SK-N-SH (cell line): ENCODE results near the gene PCDHGA5.

Source experiments
- EP300 ChIP-seq, 2 experiments: IDR thresholded peaks; 2 replicates each; pipeline versions ENCODE4 v1.4.0 to v1.6.1; 2012; ENCODE audit warnings: borderline replicate concordance in 1 of 2, low read depth in 1 of 2, low read length in 1 of 2
- FOSL2 ChIP-seq: IDR thresholded peaks from 2 replicates; pipeline ENCODE4 v1.4.0; 2012; ENCODE audit warnings: low read depth, mild to moderate bottlenecking, moderate library complexity, borderline replicate concordance
- FOXM1 ChIP-seq: IDR thresholded peaks from 2 replicates; pipeline ENCODE4 v1.4.0; 2012; ENCODE audit warnings: low read depth, mild to moderate bottlenecking
- JUND ChIP-seq: IDR thresholded peaks from 2 replicates; pipeline ENCODE4 v1.4.0; 2012
- POLR2AphosphoS5 ChIP-seq: IDR thresholded peaks from 2 replicates; pipeline ENCODE4 v1.6.1; 2012; ENCODE audit warnings: low read depth, low read length
- RAD21 ChIP-seq: IDR thresholded peaks from 2 replicates; pipeline ENCODE4 v1.6.1; 2012; ENCODE audit warnings: mild to moderate bottlenecking, low read length
- RCOR1 ChIP-seq: fragments of 150-350 bp; IDR thresholded peaks from 2 replicates; pipeline ENCODE4 v1.6.1; 2017; ENCODE audit warnings: antibody characterized with exemption, low read length
- RXRA ChIP-seq: IDR thresholded peaks from 2 replicates; pipeline ENCODE4 v1.4.0; 2012; ENCODE audit warnings: low read depth, mild to moderate bottlenecking, borderline replicate concordance
- SIN3A ChIP-seq: IDR thresholded peaks from 2 replicates; pipeline ENCODE4 v1.6.1; 2012; ENCODE audit warnings: low read depth, mild to moderate bottlenecking, low read length, moderate library complexity, borderline replicate concordance
- SMC3 ChIP-seq: IDR thresholded peaks from 2 replicates; pipeline ENCODE4 v1.6.1; 2012; ENCODE audit warnings: low read depth, low read length, improper control_type of control experiment
- TF ChIP-seq, protein P1 (sequence below): fragments of 200-600 bp; sonication (generic); IDR thresholded peaks from 2 replicates; pipeline ENCODE4 v1.6.1; 2017; ENCODE audit warnings: antibody characterized with exemption, mild to moderate bottlenecking, moderate library complexity

DNA sequence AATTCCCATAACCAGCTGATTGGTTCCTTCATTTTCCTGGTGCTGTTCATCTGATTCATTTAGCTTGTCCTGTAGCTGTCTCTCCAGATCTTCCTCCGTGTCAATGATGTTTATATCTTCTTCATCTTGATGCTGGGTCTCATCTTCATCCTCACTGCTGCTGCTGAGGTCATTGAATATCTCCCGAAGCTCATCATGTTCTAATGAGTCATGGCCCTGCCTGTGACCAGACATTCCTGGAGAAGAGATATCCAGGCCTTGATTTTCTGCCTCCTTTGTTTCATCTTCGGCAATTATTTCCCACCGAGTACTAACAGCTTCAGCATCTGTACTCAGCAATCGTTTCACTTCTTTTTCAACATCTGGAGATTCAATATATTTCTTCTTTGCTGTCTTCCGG, 44.8 kb upstream of the PCDHGA5 start:
- TF ChIP-seq, protein P1, sequence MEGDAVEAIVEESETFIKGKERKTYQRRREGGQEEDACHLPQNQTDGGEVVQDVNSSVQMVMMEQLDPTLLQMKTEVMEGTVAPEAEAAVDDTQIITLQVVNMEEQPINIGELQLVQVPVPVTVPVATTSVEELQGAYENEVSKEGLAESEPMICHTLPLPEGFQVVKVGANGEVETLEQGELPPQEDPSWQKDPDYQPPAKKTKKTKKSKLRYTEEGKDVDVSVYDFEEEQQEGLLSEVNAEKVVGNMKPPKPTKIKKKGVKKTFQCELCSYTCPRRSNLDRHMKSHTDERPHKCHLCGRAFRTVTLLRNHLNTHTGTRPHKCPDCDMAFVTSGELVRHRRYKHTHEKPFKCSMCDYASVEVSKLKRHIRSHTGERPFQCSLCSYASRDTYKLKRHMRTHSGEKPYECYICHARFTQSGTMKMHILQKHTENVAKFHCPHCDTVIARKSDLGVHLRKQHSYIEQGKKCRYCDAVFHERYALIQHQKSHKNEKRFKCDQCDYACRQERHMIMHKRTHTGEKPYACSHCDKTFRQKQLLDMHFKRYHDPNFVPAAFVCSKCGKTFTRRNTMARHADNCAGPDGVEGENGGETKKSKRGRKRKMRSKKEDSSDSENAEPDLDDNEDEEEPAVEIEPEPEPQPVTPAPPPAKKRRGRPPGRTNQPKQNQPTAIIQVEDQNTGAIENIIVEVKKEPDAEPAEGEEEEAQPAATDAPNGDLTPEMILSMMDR = no peak
- TF ChIP-seq POLR2AphosphoS5 (no peak), FOXM1 (no peak), RXRA (no peak), RCOR1 (no peak), EP300 (IDR thresholded peaks at IDR 0.05; ENCODE audit: borderline replicate concordance in 1 of 2, low read depth in 1 of 2, low read length in 1 of 2) (no peak), SIN3A (no peak), RAD21 (no peak), FOSL2 (no peak), SMC3 (no peak), JUND (no peak)
